Right lobe of liver (tissue), 4 donors: ENCODE data around the gene ATP13A3.

Experiments used
- CTCF ChIP-seq, 4 donors: fragments of 200-600 bp in 3 of 4; fragments of 450-650 bp in 1 of 4; IDR thresholded peaks; one replicate each; pipeline versions ENCODE4 v1.5.1 to v1.8.0; 2016 to 2022; ENCODE audit warnings: antibody characterized with exemption in 4 of 4, mild to moderate bottlenecking in 2 of 4
- POLR2A ChIP-seq: fragments of 450-650 bp; IDR thresholded peaks from one replicate; pipeline ENCODE4 v1.6.1; 2017; ENCODE audit warnings: antibody characterized with exemption, mild to moderate bottlenecking
- donor health status: DM: no; HTN: no; CAD: no.
- donor health status: DM: no; HTN: no; CAD: no.
- donor health status: DM: no; HTN: yes; CAD: no.

GRCh38 chr3:194383276-194383940 is 103.4 kb downstream of the ATP13A3 start:
- no peak for TF ChIP-seq POLR2A
- no peak for TF ChIP-seq CTCF (IDR thresholded peaks at IDR 0.05)
